ENCODE results near the gene MTG2. TPM values are rescaled to one million over a fixed set of nuclear protein-coding genes. Genes with fewer than 3 reads are reported as not detected.
A peak's percentile ranks its signal among the peaks of the same experiment; 100 is the strongest.

MTG2 gene
- total RNA-seq, 1 donor from 2014 or later = 43.0 TPM

- no peaks in the 10 kb centered on the region for H3K27me3 Mint-ChIP-seq
- H3K27ac Mint-ChIP-seq = peak overlapping the region; percentile 41
- intact Hi-C loops (cut with micrococcal nuclease) = no loop called here
- H3K36me3 Mint-ChIP-seq (ENCODE audit: low read depth) = peaks cover 46% of the 10 kb centered on the region
- no peak overlapping the region for H3K4me3 Mint-ChIP-seq
- no peak for DNase-seq
- peaks cover 10% of the 10 kb centered on the region for H3K4me1 Mint-ChIP-seq
- peaks cover 11% of the 10 kb centered on the region for H3K9me3 Mint-ChIP-seq
These were observed 32.6 kb upstream of the MTG2 start for GRCh38 chr20:62150310-62150575.

GRCh38 chr20:62151225-62151624 is 31.6 kb upstream of the MTG2 start:
- Mint-ChIP-seq H3K27me3 (no peaks in the 10 kb centered on the region), H3K4me3 (no peak overlapping the region), H3K27ac (peak overlapping the region; percentile 37), H3K9me3 (peaks cover 11% of the 10 kb centered on the region), H3K4me1 (peaks cover 9% of the 10 kb centered on the region), H3K36me3 (ENCODE audit: low read depth) (peaks cover 46% of the 10 kb centered on the region)
- intact Hi-C loops (cut with micrococcal nuclease) = no loop called here
- no peak for DNase-seq

- Mint-ChIP-seq H3K27me3 (no peaks in the 10 kb centered on the region), H3K36me3 (ENCODE audit: low read depth) (peaks cover 45% of the 10 kb centered on the region), H3K27ac (no peak overlapping the region), H3K4me3 (no peak overlapping the region), H3K9me3 (peaks cover 11% of the 10 kb centered on the region), H3K4me1 (peaks cover 9% of the 10 kb centered on the region)
- intact Hi-C loops (cut with micrococcal nuclease) = no loop called here
- DNase-seq = no peak
These were observed 30.9 kb upstream of the MTG2 start for GRCh38 chr20:62151835-62152364.

GRCh38 chr20:62155428-62156253 is 27.2 kb upstream of the MTG2 start:
- Mint-ChIP-seq H3K27ac (no peak overlapping the region), H3K36me3 (ENCODE audit: low read depth) (peaks cover 50% of the 10 kb centered on the region), H3K9me3 (peaks cover 11% of the 10 kb centered on the region), H3K4me3 (no peak overlapping the region), H3K27me3 (peaks cover 1% of the 10 kb centered on the region), H3K4me1 (peaks cover 13% of the 10 kb centered on the region)
- intact Hi-C loops (cut with micrococcal nuclease) = no loop called here
- no peak for DNase-seq

GRCh38 chr20:62156254-62156556 is 26.6 kb upstream of the MTG2 start:
- Mint-ChIP-seq H3K27me3 (peaks cover 1% of the 10 kb centered on the region), H3K27ac (no peak overlapping the region), H3K9me3 (peaks cover 11% of the 10 kb centered on the region), H3K36me3 (ENCODE audit: low read depth) (peaks cover 51% of the 10 kb centered on the region), H3K4me3 (no peak overlapping the region), H3K4me1 (peaks cover 14% of the 10 kb centered on the region)
- no peak for DNase-seq
- intact Hi-C loops (cut with micrococcal nuclease) = no loop called here

- H3K9me3 Mint-ChIP-seq = peaks cover 11% of the 10 kb centered on the region
- H3K27ac Mint-ChIP-seq = no peak overlapping the region
- peaks cover 1% of the 10 kb centered on the region for H3K27me3 Mint-ChIP-seq
- intact Hi-C loops (cut with micrococcal nuclease) = loop anchor here (1.0 kb wide), 1 partner anchor 34 kb away; the partner anchor contains the start of gene LSM14B
- H3K4me1 Mint-ChIP-seq = peaks cover 14% of the 10 kb centered on the region
- H3K36me3 Mint-ChIP-seq (ENCODE audit: low read depth) = peaks cover 50% of the 10 kb centered on the region
- H3K4me3 Mint-ChIP-seq = no peak overlapping the region
- DNase-seq = peak; percentile 92
These were observed 26.0 kb upstream of the MTG2 start for GRCh38 chr20:62156592-62157386.

- H3K36me3 Mint-ChIP-seq (ENCODE audit: low read depth) = peaks cover 45% of the 10 kb centered on the region
- intact Hi-C loops (cut with micrococcal nuclease) = loop anchor here (1.0 kb wide), 1 partner anchor 35 kb away; the partner anchor contains the start of gene LSM14B
- peaks cover 11% of the 10 kb centered on the region for H3K9me3 Mint-ChIP-seq
- H3K4me1 Mint-ChIP-seq = peaks cover 14% of the 10 kb centered on the region
- H3K27ac Mint-ChIP-seq = no peak overlapping the region
- no peak overlapping the region for H3K4me3 Mint-ChIP-seq
- peaks cover 1% of the 10 kb centered on the region for H3K27me3 Mint-ChIP-seq
- no peak for DNase-seq
These were observed 25.3 kb upstream of the MTG2 start for GRCh38 chr20:62157387-62158087.

- Mint-ChIP-seq H3K4me3 (no peak overlapping the region), H3K27ac (no peak overlapping the region), H3K4me1 (peaks cover 14% of the 10 kb centered on the region), H3K9me3 (peaks cover 6% of the 10 kb centered on the region), H3K36me3 (ENCODE audit: low read depth) (peaks cover 40% of the 10 kb centered on the region), H3K27me3 (peaks cover 1% of the 10 kb centered on the region)
- DNase-seq = no peak
- intact Hi-C loops (cut with micrococcal nuclease) = no loop called here
These were observed 24.8 kb upstream of the MTG2 start for GRCh38 chr20:62158088-62158400.

- intact Hi-C loops (cut with micrococcal nuclease) = no loop called here
- H3K4me3 Mint-ChIP-seq = no peak overlapping the region
- no peak overlapping the region for H3K27ac Mint-ChIP-seq
- H3K27me3 Mint-ChIP-seq = peaks cover 1% of the 10 kb centered on the region
- H3K9me3 Mint-ChIP-seq = peaks cover 3% of the 10 kb centered on the region
- DNase-seq = no peak
- peaks cover 38% of the 10 kb centered on the region for H3K36me3 Mint-ChIP-seq (ENCODE audit: low read depth)
- peaks cover 14% of the 10 kb centered on the region for H3K4me1 Mint-ChIP-seq
These were observed 24.3 kb upstream of the MTG2 start for GRCh38 chr20:62158541-62158940.

GRCh38 chr20:62159052-62159451 is 23.8 kb upstream of the MTG2 start:
- H3K36me3 Mint-ChIP-seq (ENCODE audit: low read depth) = peaks cover 33% of the 10 kb centered on the region
- no peak overlapping the region for H3K27ac Mint-ChIP-seq
- intact Hi-C loops (cut with micrococcal nuclease) = no loop called here
- H3K4me3 Mint-ChIP-seq = no peak overlapping the region
- peaks cover 1% of the 10 kb centered on the region for H3K27me3 Mint-ChIP-seq
- H3K9me3 Mint-ChIP-seq = no peaks in the 10 kb centered on the region
- peaks cover 14% of the 10 kb centered on the region for H3K4me1 Mint-ChIP-seq
- no peak for DNase-seq

GRCh38 chr20:62159839-62160238 is 23.0 kb upstream of the MTG2 start:
- Mint-ChIP-seq H3K4me1 (peaks cover 14% of the 10 kb centered on the region), H3K27me3 (peaks cover 1% of the 10 kb centered on the region), H3K36me3 (ENCODE audit: low read depth) (peaks cover 31% of the 10 kb centered on the region), H3K9me3 (no peaks in the 10 kb centered on the region), H3K4me3 (peak overlapping the region; percentile 24), H3K27ac (peak overlapping the region; percentile 88)
- intact Hi-C loops (cut with micrococcal nuclease) = loop anchor here (2.0 kb wide), 1 partner anchor 23 kb away; the partner anchor contains the start of gene MTG2
- peak; percentile 75 for DNase-seq

GRCh38 chr20:62160253-62160652 is 22.6 kb upstream of the MTG2 start:
- H3K27ac Mint-ChIP-seq = no peak overlapping the region
- intact Hi-C loops (cut with micrococcal nuclease) = loop anchor here (2.0 kb wide), 1 partner anchor 23 kb away; the partner anchor contains the start of gene MTG2
- peaks cover 14% of the 10 kb centered on the region for H3K4me1 Mint-ChIP-seq
- peaks cover 1% of the 10 kb centered on the region for H3K27me3 Mint-ChIP-seq
- no peak for DNase-seq
- no peaks in the 10 kb centered on the region for H3K9me3 Mint-ChIP-seq
- no peak overlapping the region for H3K4me3 Mint-ChIP-seq
- peaks cover 31% of the 10 kb centered on the region for H3K36me3 Mint-ChIP-seq (ENCODE audit: low read depth)

GRCh38 chr20:62160876-62161275 is 22.0 kb upstream of the MTG2 start:
- peaks cover 32% of the 10 kb centered on the region for H3K36me3 Mint-ChIP-seq (ENCODE audit: low read depth)
- no peak overlapping the region for H3K27ac Mint-ChIP-seq
- H3K4me3 Mint-ChIP-seq = no peak overlapping the region
- intact Hi-C loops (cut with micrococcal nuclease) = loop anchor here (2.0 kb wide), 1 partner anchor 22 kb away; the partner anchor contains the start of gene MTG2
- no peaks in the 10 kb centered on the region for H3K9me3 Mint-ChIP-seq
- H3K4me1 Mint-ChIP-seq = peaks cover 10% of the 10 kb centered on the region
- peaks cover 1% of the 10 kb centered on the region for H3K27me3 Mint-ChIP-seq
- DNase-seq = no peak
